NCI-H446 treated with DMSO at 0.1 percent for 48 hours (cell line): ENCODE results near the gene RHOT1.
"Not testable (repeated sequence)": the region's sequence is repeated elsewhere in the genome, so short reads cannot be mapped to it uniquely, and the experiment has no call there.

Experiments used
- DNase-seq: peaks from one replicate; lab custom pipeline; 2025; lab: John Stamatoyannopoulos, UW

The RHOT1 gene

GRCh38 chr17:32159586-32160438 is 17.5 kb downstream of the RHOT1 start:
- DNase-seq: no peak

DNA sequence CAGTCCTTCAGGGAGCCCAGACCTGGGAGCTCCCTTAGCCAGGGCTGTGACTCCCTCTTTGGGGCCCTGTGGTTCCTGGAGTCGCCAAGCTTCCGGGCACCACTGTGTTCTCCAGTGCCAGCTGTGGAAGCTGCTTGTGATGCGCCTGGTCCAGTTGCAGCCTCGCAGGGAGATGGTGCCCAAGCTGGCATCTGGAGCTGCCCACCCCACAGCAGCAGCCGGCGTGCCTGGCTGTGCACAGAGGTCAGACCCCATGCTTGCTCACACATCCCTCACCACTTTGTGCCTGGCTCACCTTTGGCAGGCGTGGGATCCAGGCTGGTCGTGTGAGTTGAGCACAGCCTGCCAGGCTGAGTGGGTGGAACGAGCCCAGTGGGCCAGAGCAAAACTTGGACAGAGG is 18.2 kb downstream of the RHOT1 start:
- no peak for DNase-seq

- no peak for DNase-seq
Measured at GRCh38 chr17:32161029-32161428, 18.7 kb downstream of the RHOT1 start.

DNA sequence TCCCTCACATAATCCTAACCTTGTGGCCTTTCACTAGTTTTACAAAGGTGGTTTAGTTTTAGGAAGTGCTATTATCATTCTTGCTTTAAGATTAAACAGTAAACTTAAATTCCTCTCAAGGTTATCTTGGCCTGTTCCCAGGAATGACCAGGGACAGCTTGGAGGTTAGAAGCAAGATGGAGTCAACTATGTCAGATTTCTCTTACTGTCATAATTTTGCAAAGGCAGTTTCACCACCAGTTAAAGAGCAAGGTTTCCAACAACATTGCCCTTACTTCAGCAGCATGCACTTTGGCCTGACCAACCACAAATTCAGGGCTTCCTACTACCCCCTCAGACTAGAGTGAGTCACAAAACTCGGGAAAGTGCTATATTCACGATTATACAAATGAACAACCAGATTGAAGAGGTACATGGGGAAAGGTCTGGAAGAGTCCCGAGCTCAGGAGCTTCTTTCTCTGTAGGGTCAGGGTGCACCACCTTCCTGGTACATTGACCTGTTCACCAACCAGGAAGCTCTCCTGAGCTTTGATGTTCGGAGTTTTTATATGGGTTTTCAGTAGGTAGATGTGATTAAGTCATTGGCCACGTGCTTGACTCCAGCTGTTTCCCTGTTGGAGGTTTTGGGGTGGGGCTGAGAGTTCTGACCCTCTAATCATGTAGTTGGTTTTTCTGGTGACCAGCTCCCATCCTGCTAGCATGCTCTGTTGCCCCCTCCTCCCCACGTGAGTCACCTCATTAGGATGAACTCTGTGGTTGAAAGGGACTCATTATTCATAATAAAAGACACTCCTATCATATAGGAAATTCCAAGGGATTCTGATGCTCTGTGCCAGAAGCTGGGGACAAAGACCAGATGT is 19.4 kb downstream of the RHOT1 start:
- no peak for DNase-seq

- no peak for DNase-seq
Measured at GRCh38 chr17:32174889-32175288, 32.6 kb downstream of the RHOT1 start.

DNA sequence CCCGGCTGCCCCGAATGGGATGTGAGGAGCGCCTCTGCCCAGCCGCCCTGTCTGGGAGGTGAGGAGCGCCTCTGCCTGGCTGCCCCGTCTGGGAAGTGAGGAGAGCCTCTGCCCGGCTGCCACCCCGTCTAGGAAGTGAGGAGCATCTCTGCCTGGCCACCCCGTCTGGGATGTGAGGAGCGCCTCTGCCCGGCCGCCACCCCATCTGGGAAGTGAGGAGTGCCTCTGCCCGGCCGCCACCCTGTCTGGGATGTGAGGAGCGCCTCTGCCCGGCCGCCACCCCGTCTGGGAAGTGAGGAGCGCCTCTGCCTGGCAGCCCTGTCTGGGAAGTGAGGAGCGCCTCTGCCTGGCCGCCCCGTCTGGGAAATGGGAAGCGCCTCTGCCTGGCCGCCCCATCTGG is 36.4 kb downstream of the RHOT1 start:
- DNase-seq: not testable (repeated sequence)

GRCh38 chr17:32179103-32179502 is 36.8 kb downstream of the RHOT1 start:
- DNase-seq: not testable (repeated sequence)

- not testable (repeated sequence) for DNase-seq
Measured at GRCh38 chr17:32179526-32179925, 37.2 kb downstream of the RHOT1 start.

GRCh38 chr17:32180262-32180661 is 38.0 kb downstream of the RHOT1 start:
- DNase-seq: not testable (repeated sequence)

GRCh38 chr17:32185875-32186274 is 43.6 kb downstream of the RHOT1 start:
- no peak for DNase-seq

GRCh38 chr17:32187271-32187670 is 45.0 kb downstream of the RHOT1 start:
- DNase-seq: no peak

GRCh38 chr17:32189343-32189742 is 47.0 kb downstream of the RHOT1 start:
- no peak for DNase-seq

- DNase-seq: no peak
Measured at GRCh38 chr17:32191306-32191705, 49.0 kb downstream of the RHOT1 start.

DNA sequence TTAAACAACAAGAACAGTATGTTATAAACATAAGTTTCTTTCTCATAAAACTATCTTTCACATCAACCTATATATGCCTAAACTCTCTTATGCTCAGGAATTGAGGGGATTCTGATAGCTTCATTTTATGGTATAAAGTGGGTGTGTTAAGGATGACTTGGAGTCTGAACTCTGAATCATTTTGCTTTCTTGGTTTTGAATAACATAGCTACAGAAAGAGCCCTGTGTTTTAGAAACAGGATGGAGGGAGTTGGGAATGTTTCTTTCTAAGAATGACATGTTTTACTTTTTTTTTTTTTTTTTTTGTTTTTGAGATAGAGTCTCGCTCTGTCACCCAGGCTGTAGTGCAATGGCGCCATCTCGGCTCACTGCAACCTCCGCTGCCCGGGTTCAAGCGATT is 50.1 kb downstream of the RHOT1 start:
- no peak for DNase-seq

DNA sequence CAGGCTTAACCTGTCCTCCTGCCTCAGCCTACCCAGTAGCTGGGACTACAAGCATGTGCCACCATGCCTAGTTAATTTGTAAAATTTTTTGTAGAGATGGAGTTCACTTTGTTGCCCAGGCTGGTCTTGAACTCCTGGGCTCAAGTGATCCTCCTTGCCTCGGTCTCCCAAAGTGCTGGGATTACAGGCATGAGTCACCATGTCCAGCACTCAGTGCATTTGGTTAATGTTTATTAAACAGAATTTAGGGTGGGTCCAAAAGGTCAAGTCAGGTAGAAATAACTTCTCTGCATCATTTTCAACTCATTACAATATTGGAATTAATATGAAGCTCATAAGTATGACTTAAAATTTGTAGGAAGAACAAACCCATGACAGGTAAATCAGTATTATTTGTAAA is 55.7 kb downstream of the RHOT1 start:
- no peak for DNase-seq

DNA sequence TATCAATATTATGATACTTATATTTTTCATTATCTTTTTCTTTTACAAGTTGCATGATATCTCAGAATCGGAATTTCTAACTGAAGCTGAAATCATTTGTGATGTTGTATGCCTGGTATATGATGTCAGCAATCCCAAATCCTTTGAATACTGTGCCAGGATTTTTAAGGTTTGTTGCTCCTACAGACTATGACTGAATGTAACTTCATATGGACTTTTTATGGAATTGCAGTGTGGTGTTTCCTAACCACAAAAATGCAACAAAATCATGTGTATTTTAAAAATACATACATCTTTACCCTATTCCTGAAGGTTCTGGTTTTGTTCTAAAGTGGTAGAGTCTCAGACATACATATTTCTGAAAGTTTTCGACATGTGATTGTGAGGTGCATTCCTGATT is 64.6 kb downstream of the RHOT1 start:
- DNase-seq: no peak

GRCh38 chr17:32208436-32208835 is 66.1 kb downstream of the RHOT1 start:
- no peak for DNase-seq

DNA sequence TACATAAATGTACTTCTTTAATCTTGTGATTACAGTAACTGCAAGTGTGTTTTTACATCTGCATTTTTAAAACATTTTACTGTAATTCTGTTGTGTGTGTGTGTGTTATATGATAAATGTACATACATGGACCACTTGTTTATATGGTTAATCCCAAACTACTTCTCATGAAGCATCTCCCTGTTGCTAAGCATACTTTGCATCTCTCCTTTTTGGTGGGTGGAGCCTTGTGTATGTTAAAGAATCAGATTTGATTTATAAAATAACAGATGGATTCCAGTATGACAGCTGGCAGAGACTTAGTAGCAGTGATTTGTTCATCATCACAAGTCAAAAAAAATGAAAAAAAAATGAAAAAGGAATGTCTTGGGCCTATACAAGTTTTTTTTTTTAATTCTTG is 67.3 kb downstream of the RHOT1 start:
- DNase-seq: no peak

GRCh38 chr17:32211671-32212070 is 69.4 kb downstream of the RHOT1 start:
- DNase-seq: no peak

DNA sequence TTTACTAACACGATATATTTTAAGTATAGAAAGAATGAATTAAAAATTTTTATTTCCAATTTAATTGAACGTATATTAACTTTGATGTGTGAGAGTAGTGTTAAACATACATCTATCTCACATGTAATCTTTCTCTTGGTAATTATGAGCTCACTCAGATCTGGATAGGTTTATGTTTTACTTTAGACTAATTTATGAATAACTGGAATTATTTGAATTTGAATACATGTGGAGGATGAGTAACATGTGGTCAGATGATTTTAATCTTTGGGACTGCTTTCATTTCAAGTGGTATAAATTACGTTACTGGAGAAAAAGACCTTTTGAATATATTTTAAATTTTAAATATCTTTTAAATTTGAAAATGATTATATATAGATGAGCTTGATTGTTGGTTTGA is 73.4 kb downstream of the RHOT1 start:
- DNase-seq: no peak

GRCh38 chr17:32222621-32223020 is 80.3 kb downstream of the RHOT1 start:
- DNase-seq: no peak

GRCh38 chr17:32223703-32224102 is 81.4 kb downstream of the RHOT1 start:
- DNase-seq: no peak

- no peak for DNase-seq
Measured at GRCh38 chr17:32226886-32227285, 84.6 kb downstream of the RHOT1 start.
